GM18870 (cell line): Measurements from ENCODE around the gene CAV1.
A peak's percentile ranks its signal among the peaks of the same experiment; 100 is the strongest.

ENCODE experiments used
- ATAC-seq: cut with Tn5 transposase; IDR thresholded peaks from one replicate; pipeline ENCODE4 v1.9.1; 2021; ENCODE audit warnings: moderate library complexity; ENCODE audit not compliant: unreplicated experiment

The CAV1 gene

GRCh38 chr7:116503835-116504234 is 21.0 kb upstream of the CAV1 start:
- ATAC-seq: no peak

GRCh38 chr7:116505278-116505677 is 19.6 kb upstream of the CAV1 start:
- no peak for ATAC-seq

GRCh38 chr7:116505823-116506222 is 19.0 kb upstream of the CAV1 start:
- no peak for ATAC-seq

- ATAC-seq: no peak
These were observed 14.8 kb upstream of the CAV1 start for GRCh38 chr7:116509982-116510579.

- ATAC-seq: no peak
These were observed 14.0 kb upstream of the CAV1 start for GRCh38 chr7:116510795-116511194.

GRCh38 chr7:116511552-116512519 is 13.0 kb upstream of the CAV1 start:
- peak; percentile 97 for ATAC-seq

- ATAC-seq: no peak
These were observed 12.2 kb upstream of the CAV1 start for GRCh38 chr7:116512520-116513188.

- ATAC-seq: no peak
These were observed 9.3 kb upstream of the CAV1 start for GRCh38 chr7:116515584-116515983.

GRCh38 chr7:116516324-116516723 is 8.5 kb upstream of the CAV1 start:
- ATAC-seq: no peak

- no peak for ATAC-seq
These were observed 7.2 kb upstream of the CAV1 start for GRCh38 chr7:116517626-116518025.

GRCh38 chr7:116518961-116519360 is 5.9 kb upstream of the CAV1 start:
- no peak for ATAC-seq

- ATAC-seq: no peak
These were observed 3.7 kb upstream of the CAV1 start for GRCh38 chr7:116521046-116521664.

GRCh38 chr7:116522247-116522646 is 2.6 kb upstream of the CAV1 start:
- ATAC-seq: no peak

- no peak for ATAC-seq
These were observed 621 bp upstream of the CAV1 start for GRCh38 chr7:116524221-116524608.

- ATAC-seq: no peak
These were observed 569 bp downstream of the CAV1 start for GRCh38 chr7:116525298-116525912.

- ATAC-seq: peak; percentile 76
These were observed 1.4 kb downstream of the CAV1 start for GRCh38 chr7:116525913-116526861.

- no peak for ATAC-seq
These were observed 2.1 kb downstream of the CAV1 start for GRCh38 chr7:116526897-116527296.

GRCh38 chr7:116527521-116527920 is 2.7 kb downstream of the CAV1 start:
- ATAC-seq: no peak

- ATAC-seq: no peak
These were observed 3.4 kb downstream of the CAV1 start for GRCh38 chr7:116528008-116528789.
